Type B pancreatic cell (in vitro differentiated cells): Measurements from ENCODE around the gene SART1. TPM values are rescaled to one million over a fixed set of nuclear protein-coding genes. Genes with fewer than 3 reads are reported as not detected.

Experiments used
- DNase-seq: peaks from one replicate; pipeline ENCODE4 v3.0.0; 2021; ENCODE audit warnings: mixed read lengths; ENCODE audit not compliant: unreplicated experiment; ENCODE audit errors: extremely low spot score
- H3K27ac Mint-ChIP-seq: 2 replicates; pipeline ENCODE4 v1.8.0; 2021; ENCODE audit warnings: mild to moderate bottlenecking, mixed read lengths
- H3K27me3 Mint-ChIP-seq: 2 replicates; pipeline ENCODE4 v1.8.0; 2021; ENCODE audit warnings: mixed read lengths
- H3K36me3 Mint-ChIP-seq: 2 replicates; pipeline ENCODE4 v1.8.0; 2021; ENCODE audit warnings: mixed read lengths
- H3K4me1 Mint-ChIP-seq: one replicate; pipeline ENCODE4 v1.8.0; 2021; ENCODE audit warnings: mixed read lengths; ENCODE audit not compliant: unreplicated experiment
- H3K4me3 Mint-ChIP-seq: 2 replicates; pipeline ENCODE4 v1.8.0; 2021; ENCODE audit warnings: mild to moderate bottlenecking, mixed read lengths
- H3K9me3 Mint-ChIP-seq: 2 replicates; pipeline ENCODE4 v1.8.0; 2021; ENCODE audit warnings: mixed read lengths
- CTCF ChIP-seq: fragments of 200-600 bp; sonication (generic); conservative IDR thresholded peaks from 2 replicates; pipeline ENCODE4 v1.5.0; 2021; ENCODE audit warnings: antibody characterized with exemption, mild to moderate bottlenecking
- total RNA-seq: library from RNA; stranded (reverse); gene quantifications from 2 replicates; pipeline ENCODE4 v1.2.1, GENCODE V29; 2021; ENCODE audit warnings: low replicate concordance

SART1 gene
- total RNA-seq, 1 donor from 2014 or later: 46.0 TPM

- TF ChIP-seq CTCF: no peak
- peak overlapping the region; percentile 9 for H3K4me3 Mint-ChIP-seq
These were observed 35.8 kb downstream of the SART1 start for GRCh38 chr11:65997286-65997685.

GRCh38 chr11:66001942-66002647 is 40.6 kb downstream of the SART1 start, which contains the start of the genes BANF1 and EIF1AD:
Gene BANF1, plus strand, starts transcription at chr11:66002503. Its CDS starts 748 bp downstream, at chr11:66003251.
Gene EIF1AD, minus strand, starts transcription at chr11:66002157. Its CDS starts 1,768 bp downstream, at chr11:66000389.
- peaks cover 19% of the 10 kb centered on the region for H3K36me3 Mint-ChIP-seq
- DNase-seq: peak; percentile 93
- H3K9me3 Mint-ChIP-seq: no peaks in the 10 kb centered on the region
- no peaks in the 10 kb centered on the region for H3K27me3 Mint-ChIP-seq
- peaks cover 21% of the 10 kb centered on the region for H3K4me1 Mint-ChIP-seq
- peak within 1 kb of the TSS; percentile 100 for H3K4me3 Mint-ChIP-seq
- peak within 1 kb of the TSS; percentile 99 for H3K27ac Mint-ChIP-seq
- no peak for TF ChIP-seq CTCF

More at GRCh38 chr11:65997286-65997685, 35.8 kb downstream of the SART1 start:
- Mint-ChIP-seq H3K27me3 (no peaks in the 10 kb centered on the region), H3K27ac (no peak overlapping the region), H3K4me1 (peaks cover 14% of the 10 kb centered on the region), H3K9me3 (no peaks in the 10 kb centered on the region), H3K36me3 (peaks cover 17% of the 10 kb centered on the region)
- DNase-seq: no peak

GRCh38 chr11:66002648-66003225 is 41.2 kb downstream of the SART1 start:
- no peak for DNase-seq
- H3K36me3 Mint-ChIP-seq: peaks cover 15% of the 10 kb centered on the region
- TF ChIP-seq CTCF: no peak
- H3K27ac Mint-ChIP-seq: peak overlapping the region; percentile 99
- no peaks in the 10 kb centered on the region for H3K9me3 Mint-ChIP-seq
- H3K4me3 Mint-ChIP-seq: peak overlapping the region; percentile 100
- H3K4me1 Mint-ChIP-seq: peaks cover 21% of the 10 kb centered on the region
- no peaks in the 10 kb centered on the region for H3K27me3 Mint-ChIP-seq

- Mint-ChIP-seq H3K4me3 (peak overlapping the region; percentile 100), H3K4me1 (peaks cover 21% of the 10 kb centered on the region), H3K36me3 (peaks cover 15% of the 10 kb centered on the region), H3K27me3 (no peaks in the 10 kb centered on the region), H3K9me3 (no peaks in the 10 kb centered on the region), H3K27ac (peak overlapping the region; percentile 99)
- no peak for TF ChIP-seq CTCF
- DNase-seq: no peak
These were observed 41.8 kb downstream of the SART1 start for GRCh38 chr11:66003291-66003690.

DNA sequence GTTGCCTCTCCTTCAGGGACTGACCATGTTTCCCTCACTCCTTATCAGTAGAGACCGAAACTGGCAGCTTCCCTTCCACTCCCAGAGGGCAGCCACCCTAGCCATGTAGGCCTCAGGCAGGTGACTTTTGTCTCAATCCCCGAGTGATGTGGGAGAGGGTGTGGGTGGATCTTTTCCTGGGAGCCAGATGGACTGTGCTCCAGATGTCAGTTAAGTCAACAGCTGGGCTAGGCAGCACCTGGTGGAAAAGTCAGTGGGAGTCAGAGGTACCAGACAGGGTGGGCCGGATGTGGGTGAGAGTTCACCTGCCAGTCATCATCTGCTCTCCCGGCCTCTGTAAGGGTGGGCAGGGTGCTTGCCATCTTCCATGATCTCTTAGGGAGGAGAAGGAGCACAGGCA is 42.7 kb downstream of the SART1 start:
- peaks cover 21% of the 10 kb centered on the region for H3K4me1 Mint-ChIP-seq
- peaks cover 12% of the 10 kb centered on the region for H3K36me3 Mint-ChIP-seq
- TF ChIP-seq CTCF: no peak
- DNase-seq: no peak
- peaks cover 4% of the 10 kb centered on the region for H3K27me3 Mint-ChIP-seq
- no peaks in the 10 kb centered on the region for H3K9me3 Mint-ChIP-seq
- peak overlapping the region; percentile 51 for H3K27ac Mint-ChIP-seq
- peak overlapping the region; percentile 71 for H3K4me3 Mint-ChIP-seq
